Muscle of back (tissue), 11 donors: ENCODE results near the gene SNORC. TPM values are rescaled to one million over a fixed set of nuclear protein-coding genes. Genes with fewer than 3 reads are reported as not detected.

Experiments used
- DNase-seq, 3 donors: peaks; one replicate each; pipeline versions ENCODE4 v3.0.0 to v3.0.0-alpha.2; 2013
- polyA plus RNA-seq, 10 donors: library from polyadenylated mRNA; unstranded; fragments of 120-200 nt; gene quantifications; one replicate each; pipeline ENCODE4 v1.2.1, GENCODE V29; 2013; ENCODE audit not compliant: insufficient read length in 10 of 10

The SNORC gene
- polyA plus RNA-seq, 10 donors: 0.47 to 3.0 (median 1.6) TPM

- DNase-seq: no peak
Observed at GRCh38 chr2:232869138-232870017, 686 bp upstream of the SNORC start.

- DNase-seq: no peak
Observed at GRCh38 chr2:232870766-232871371, 805 bp downstream of the SNORC start.

GRCh38 chr2:232871418-232871834 is 1.4 kb downstream of the SNORC start:
- DNase-seq: no peak

GRCh38 chr2:232871835-232872736 is 2.0 kb downstream of the SNORC start:
- DNase-seq: no peak

GRCh38 chr2:232872826-232873225 is 2.8 kb downstream of the SNORC start:
- no peak for DNase-seq

- DNase-seq: no peak
Observed at GRCh38 chr2:232873292-232873908, 3.3 kb downstream of the SNORC start.

GRCh38 chr2:232873909-232874641 is 4.0 kb downstream of the SNORC start:
- DNase-seq: no peak

- no peak for DNase-seq
Observed at GRCh38 chr2:232874677-232875223, 4.7 kb downstream of the SNORC start.

GRCh38 chr2:232875256-232876121 is 5.4 kb downstream of the SNORC start:
- DNase-seq: no peak

- DNase-seq: peak in 2 of 3 donors; percentile 29 to 47
Observed at GRCh38 chr2:232876161-232876977, 6.3 kb downstream of the SNORC start.

GRCh38 chr2:232876978-232877441 is 6.9 kb downstream of the SNORC start:
- DNase-seq: peak in 1 of 3 donors; percentile 28

- DNase-seq: no peak
Observed at GRCh38 chr2:232877940-232878511, 8.0 kb downstream of the SNORC start.

GRCh38 chr2:232878855-232879617 is 9.0 kb downstream of the SNORC start:
- DNase-seq: no peak

GRCh38 chr2:232879618-232880494 is 9.8 kb downstream of the SNORC start:
- no peak for DNase-seq

- DNase-seq: no peak
Observed at GRCh38 chr2:232880764-232881351, 10.8 kb downstream of the SNORC start.

- DNase-seq: no peak
Observed at GRCh38 chr2:232882085-232882484, 12.0 kb downstream of the SNORC start.
